CD4-positive, CD25-positive, alpha-beta regulatory T cell (primary cell): ENCODE results near the gene COA8. TPM values are rescaled to one million over a fixed set of nuclear protein-coding genes. Genes with fewer than 3 reads are reported as not detected.

Experiments
- polyA plus RNA-seq, 4 donors: library from polyadenylated mRNA; unstranded; fragments of 300-500 nt; fragmentation: Illumina TruSeq; gene quantifications; one replicate each; pipeline ENCODE4 v1.2.3, GENCODE V29; 2021
- total RNA-seq: library from RNA; stranded (reverse); gene quantifications from one replicate; pipeline ENCODE4 v1.2.3, GENCODE V29; 2022

COA8 gene
- total and polyA plus RNA-seq, 5 donors from 2014 or later: 15.1 to 55.0 (median 48.6) TPM

Other genes starting within 250 kb of the COA8 start
- 675 TPM for gene EIF5, start 228.7 kb upstream of the COA8 start, total RNA-seq
- gene EIF5, start 228.7 kb upstream of the COA8 start, polyA plus RNA-seq: 100 to 1,000 TPM; 364 to 387 (median 370) TPM
- 147 TPM for gene MARK3, start 177.5 kb upstream of the COA8 start, total RNA-seq
- 10 to 100 TPM; 33.5 to 41.6 (median 36.1) TPM for gene MARK3, start 177.5 kb upstream of the COA8 start, polyA plus RNA-seq
- 5.8 TPM for gene CKB, start 40.1 kb upstream of the COA8 start, total RNA-seq
- gene CKB, start 40.1 kb upstream of the COA8 start, polyA plus RNA-seq: 1 to 10 TPM in 3 of 4 donors, not detected in 1; 1.4 to 1.7 (median 1.7) TPM
- 9.7 TPM for gene TRMT61A, start 33.8 kb upstream of the COA8 start, total RNA-seq
- gene TRMT61A, start 33.8 kb upstream of the COA8 start, polyA plus RNA-seq: 1 to 10 TPM; 3.7 to 7.5 (median 6.1) TPM
- 31.8 TPM for gene BAG5, start 303 bp upstream of the COA8 start, total RNA-seq
- gene BAG5, start 303 bp upstream of the COA8 start, polyA plus RNA-seq: 10 to 100 TPM; 33.4 to 42.4 (median 39.9) TPM
- gene KLC1, start 66.3 kb downstream of the COA8 start, total RNA-seq: 217 TPM
- gene KLC1, start 66.3 kb downstream of the COA8 start, polyA plus RNA-seq: 10 to 100 TPM; 51.9 to 67.0 (median 64.7) TPM
- gene XRCC3, start 152.5 kb downstream of the COA8 start, total RNA-seq: 9.8 TPM
- gene XRCC3, start 152.5 kb downstream of the COA8 start, polyA plus RNA-seq: 1 to 10 TPM; 3.0 to 4.7 (median 4.3) TPM
- 13.7 TPM for gene ZFYVE21, start 152.8 kb downstream of the COA8 start, total RNA-seq
- 10 to 100 TPM; 12.1 to 25.0 (median 16.1) TPM for gene ZFYVE21, start 152.8 kb downstream of the COA8 start, polyA plus RNA-seq